Epithelial cell of prostate (primary cell): ENCODE results near the gene SPSB2.
"Not testable (repeated sequence)": the region's sequence is repeated elsewhere in the genome, so short reads cannot be mapped to it uniquely, and the experiment has no call there.

Source experiments
- DNase-seq: peaks from one replicate; pipeline ENCODE4 v3.0.0-alpha.2; 2011; ENCODE audit warnings: low read depth, low spot score
- H3K27ac ChIP-seq: fragments of 450-650 bp; 2 replicates; pipeline ENCODE4 v1.5.1; 2017; ENCODE audit warnings: mild to moderate bottlenecking

Gene SPSB2

GRCh38 chr12:6873094-6874014, at the start of gene SPSB2:
Gene SPSB2 (minus strand): TSS chr12:6873303. CDS start chr12:6872901, 402 bp downstream.
- peak within 1 kb of the TSS; percentile 87 for H3K27ac ChIP-seq
- no peak for DNase-seq

GRCh38 chr12:6921996-6922946, 49.2 kb upstream of the SPSB2 start:
- DNase-seq: no peak
- H3K27ac ChIP-seq: no peak overlapping the region

DNA sequence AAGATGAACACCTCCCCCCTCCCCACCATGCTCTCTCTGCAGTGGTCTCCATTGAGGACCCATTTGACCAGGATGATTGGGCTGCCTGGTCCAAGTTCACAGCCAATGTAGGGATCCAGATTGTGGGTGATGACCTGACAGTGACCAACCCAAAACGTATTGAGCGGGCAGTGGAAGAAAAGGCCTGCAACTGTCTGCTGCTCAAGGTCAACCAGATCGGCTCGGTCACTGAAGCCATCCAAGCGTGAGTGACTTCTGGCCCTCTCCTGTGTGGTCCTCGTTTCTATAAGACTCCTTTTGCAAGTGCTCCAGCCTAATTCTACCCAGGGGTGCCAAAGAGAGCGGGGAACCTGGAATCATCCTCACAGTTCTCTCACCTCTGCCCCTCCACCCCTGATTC, 48.4 kb upstream of the SPSB2 start:
- no peak overlapping the region for H3K27ac ChIP-seq

GRCh38 chr12:6919588-6919987, 46.5 kb upstream of the SPSB2 start:
- H3K27ac ChIP-seq: no peak overlapping the region
- DNase-seq: no peak

More for the DNA sequence above, 48.4 kb upstream of the SPSB2 start:
- no peak for DNase-seq

GRCh38 chr12:6917491-6918231, 44.6 kb upstream of the SPSB2 start:
- DNase-seq: no peak
- no peak overlapping the region for H3K27ac ChIP-seq

- no peak for DNase-seq
- H3K27ac ChIP-seq: no peak overlapping the region
Observed at GRCh38 chr12:6916426-6917200, 43.5 kb upstream of the SPSB2 start.

DNA sequence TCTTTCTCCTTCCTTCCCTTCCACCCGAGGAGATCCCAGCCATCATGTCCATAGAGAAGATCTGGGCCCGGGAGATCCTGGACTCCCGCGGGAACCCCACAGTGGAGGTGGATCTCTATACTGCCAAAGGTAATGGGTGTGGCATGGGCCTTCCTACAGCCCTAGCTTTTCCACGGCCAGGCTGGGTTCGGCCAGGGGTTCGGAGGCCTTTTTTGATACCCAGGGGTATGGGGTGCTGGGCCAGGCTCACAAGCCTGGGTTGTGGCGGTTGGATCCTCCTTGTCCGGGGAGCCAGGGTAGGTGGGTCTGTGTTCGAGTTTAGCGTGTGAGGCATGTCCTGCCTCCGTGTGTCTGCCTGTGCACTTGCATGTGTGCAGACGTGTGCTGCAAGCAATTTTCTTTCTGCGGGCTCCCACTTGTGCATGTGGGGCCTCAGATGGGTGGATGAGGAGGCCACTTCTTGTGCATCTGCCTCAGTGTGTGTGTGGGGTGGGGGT, 42.7 kb upstream of the SPSB2 start:
- no peak overlapping the region for H3K27ac ChIP-seq
- no peak for DNase-seq

DNA sequence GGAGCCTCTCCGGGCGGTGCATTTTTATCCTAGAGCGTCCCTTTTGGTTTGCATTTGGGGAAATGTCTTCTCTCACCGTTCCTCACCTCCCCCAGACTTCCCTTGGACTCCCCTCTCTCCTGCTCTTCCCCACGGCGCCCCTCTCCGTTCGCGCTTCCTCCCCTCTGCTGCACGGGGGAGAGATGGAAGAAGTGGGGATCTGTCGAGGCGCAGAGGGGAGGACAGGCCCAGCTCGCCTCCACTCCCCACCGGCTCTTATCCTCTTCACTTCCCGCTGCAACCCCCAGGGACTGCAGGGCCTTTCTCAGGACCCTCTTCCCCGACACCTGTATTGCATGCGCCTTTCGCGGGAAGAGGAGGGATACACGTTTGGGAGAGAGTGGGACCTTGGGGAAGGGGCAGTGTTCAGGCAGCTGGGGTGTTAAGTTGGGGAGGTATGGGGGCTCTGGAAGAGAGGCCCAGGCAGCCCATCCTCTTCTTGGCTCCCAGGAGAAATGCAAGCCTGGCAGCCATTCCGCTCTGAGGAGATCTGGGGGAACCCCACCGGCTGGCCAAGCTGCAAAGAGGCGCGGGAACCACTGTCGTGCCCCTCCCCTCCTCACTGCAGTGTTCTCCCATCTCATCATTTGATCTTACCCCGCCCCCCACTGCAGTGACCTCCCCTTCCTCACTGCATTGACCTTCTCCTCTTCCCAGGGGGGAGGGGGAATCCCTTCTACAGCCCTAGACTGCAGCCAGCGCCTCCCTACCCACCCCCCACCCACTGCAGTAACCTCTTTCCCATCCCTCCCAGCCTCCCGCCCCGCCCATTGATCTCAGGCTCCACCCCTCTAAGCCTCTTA, 42.1 kb upstream of the SPSB2 start:
- H3K27ac ChIP-seq: no peak overlapping the region
- DNase-seq: no peak

GRCh38 chr12:6914246-6914946, 41.3 kb upstream of the SPSB2 start, which contains the start of gene ENO2:
Gene ENO2 (plus strand): TSS chr12:6914580. CDS start chr12:6915833, 1,253 bp downstream.
- H3K27ac ChIP-seq: no peak within 1 kb of the TSS
- no peak for DNase-seq

- DNase-seq: no peak
- no peak overlapping the region for H3K27ac ChIP-seq
Observed at GRCh38 chr12:6912164-6912935, 39.2 kb upstream of the SPSB2 start.

GRCh38 chr12:6909421-6910145, 36.5 kb upstream of the SPSB2 start:
- H3K27ac ChIP-seq: no peak overlapping the region
- no peak for DNase-seq

DNA sequence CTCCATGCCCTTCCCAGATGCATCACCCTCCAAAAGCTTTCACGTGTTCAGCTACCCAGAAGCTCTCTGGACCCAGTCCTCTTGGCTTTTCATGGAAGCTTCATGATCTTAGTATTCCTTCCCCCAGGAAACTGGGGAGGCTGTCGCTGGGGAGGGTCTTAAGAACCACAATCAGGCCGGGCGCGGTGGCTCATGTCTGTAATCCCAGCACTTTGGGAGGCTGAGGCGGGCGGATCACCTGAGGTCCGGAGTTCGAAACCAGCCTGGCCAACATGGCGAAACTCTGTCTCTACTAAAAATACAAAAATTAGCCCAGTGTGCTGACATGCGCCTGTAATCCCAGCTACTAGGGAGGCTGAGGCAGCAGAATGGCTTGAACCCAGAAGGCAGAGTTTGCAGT, 35.0 kb upstream of the SPSB2 start:
- H3K27ac ChIP-seq, DNase-seq: not testable (repeated sequence)

- DNase-seq: no peak
- no peak overlapping the region for H3K27ac ChIP-seq
Observed at GRCh38 chr12:6905414-6906040, 32.4 kb upstream of the SPSB2 start.

- DNase-seq: peak; percentile 66
- peak within 1 kb of the TSS; percentile 7 for H3K27ac ChIP-seq
Observed at GRCh38 chr12:6904280-6905276, 31.5 kb upstream of the SPSB2 start, which contains the start of gene LRRC23. Gene LRRC23 (plus strand): TSS chr12:6904822. CDS start chr12:6905634, 812 bp downstream.

DNA sequence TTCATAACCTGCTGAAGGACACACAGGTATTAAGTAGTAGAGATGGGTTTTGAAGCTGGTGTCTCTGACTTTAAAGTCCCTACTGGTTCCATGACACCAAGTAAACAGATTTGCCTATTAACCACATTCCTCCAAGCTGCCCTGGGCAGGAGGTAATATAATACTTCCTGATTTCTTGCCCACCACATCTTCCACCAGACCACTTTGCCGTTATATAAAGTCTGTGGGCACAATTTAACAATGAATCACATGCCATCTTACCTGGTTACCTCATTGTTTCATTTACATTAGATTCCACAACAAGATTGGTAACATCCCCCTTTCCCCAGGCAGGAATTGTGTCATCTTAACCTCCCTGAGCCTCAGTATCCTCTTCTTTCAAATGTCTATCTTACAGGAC, 30.6 kb upstream of the SPSB2 start:
- DNase-seq: no peak
- H3K27ac ChIP-seq: no peak overlapping the region
